AG10803 (cell line): ENCODE data around the gene UMAD1.

Experiments
- DNase-seq: peaks from one replicate; pipeline ENCODE4 v3.0.0; 2010; ENCODE audit warnings: low read depth
- H3K4me3 ChIP-seq: 2 replicates; pipeline ENCODE4 v1.5.1; 2011; ENCODE audit warnings: mild to moderate bottlenecking, low read length, control low read depth
- CTCF ChIP-seq: conservative IDR thresholded peaks from 2 replicates; pipeline ENCODE4 v1.5.1; 2011; ENCODE audit warnings: mild to moderate bottlenecking, low read length, control low read depth, inconsistent platforms

Gene UMAD1

DNA sequence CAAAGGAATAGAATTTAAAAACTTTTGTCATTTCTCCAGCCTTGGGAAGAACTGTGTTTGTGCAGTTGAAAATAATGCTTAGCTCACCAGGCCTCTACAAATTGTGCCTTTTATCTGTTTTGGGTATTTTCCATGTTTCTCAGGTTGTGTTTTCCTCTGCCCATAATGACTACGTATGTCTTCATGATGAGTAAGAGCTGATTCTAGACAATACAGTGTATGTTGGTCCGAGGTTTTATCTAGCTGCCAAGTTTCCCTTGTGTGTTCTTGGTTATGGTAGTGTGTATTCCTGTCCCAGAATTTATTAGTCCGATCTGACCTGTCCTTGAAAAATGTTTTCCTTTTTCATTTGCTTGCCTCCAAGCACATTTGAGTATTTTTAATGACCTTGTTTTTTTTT lies 244.3 kb downstream of the UMAD1 start:
- H3K4me3 ChIP-seq, result no peak overlapping the region
- no peak for TF ChIP-seq CTCF
- DNase-seq, result peak; percentile 26

GRCh38 chr7:7889791-7890568 lies 249.4 kb downstream of the UMAD1 start:
- no peak overlapping the region for H3K4me3 ChIP-seq
- DNase-seq, result no peak
- TF ChIP-seq CTCF, result no peak

DNA sequence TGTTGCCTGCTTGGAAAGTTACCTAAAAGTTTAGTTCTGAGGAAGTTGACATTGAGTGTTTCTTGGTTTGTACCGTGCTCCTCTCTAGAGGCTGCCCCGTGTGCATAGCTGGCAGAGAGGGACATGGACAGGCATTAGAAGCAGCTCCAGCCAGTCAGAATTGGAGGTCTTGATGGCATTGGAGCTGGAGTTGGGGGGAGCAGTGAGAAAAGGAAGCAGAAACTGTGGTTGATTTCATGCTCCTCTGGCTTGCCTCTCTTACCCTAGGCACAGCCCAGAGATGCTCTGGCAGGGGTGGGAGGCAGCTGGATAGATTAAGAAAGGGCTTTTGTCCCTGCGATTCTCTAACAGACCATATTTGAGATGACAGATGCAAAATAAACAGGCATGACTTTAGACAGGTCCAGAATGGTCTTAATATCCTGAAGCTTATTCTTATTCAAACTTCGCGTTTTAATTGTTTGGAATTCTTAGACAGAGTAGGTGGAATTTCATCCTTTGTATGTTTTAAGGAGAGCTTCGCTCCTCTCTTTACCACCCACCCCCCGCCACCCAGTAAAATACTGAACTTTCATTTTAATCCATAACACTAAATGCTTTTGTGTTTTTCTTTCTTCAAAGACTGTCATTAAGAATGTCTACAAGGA lies 254.6 kb downstream of the UMAD1 start:
- no peak for TF ChIP-seq CTCF
- no peak for DNase-seq
- H3K4me3 ChIP-seq, result no peak overlapping the region

GRCh38 chr7:7895754-7896153 lies 255.2 kb downstream of the UMAD1 start:
- TF ChIP-seq CTCF, result no peak
- no peak overlapping the region for H3K4me3 ChIP-seq
- DNase-seq, result no peak

DNA sequence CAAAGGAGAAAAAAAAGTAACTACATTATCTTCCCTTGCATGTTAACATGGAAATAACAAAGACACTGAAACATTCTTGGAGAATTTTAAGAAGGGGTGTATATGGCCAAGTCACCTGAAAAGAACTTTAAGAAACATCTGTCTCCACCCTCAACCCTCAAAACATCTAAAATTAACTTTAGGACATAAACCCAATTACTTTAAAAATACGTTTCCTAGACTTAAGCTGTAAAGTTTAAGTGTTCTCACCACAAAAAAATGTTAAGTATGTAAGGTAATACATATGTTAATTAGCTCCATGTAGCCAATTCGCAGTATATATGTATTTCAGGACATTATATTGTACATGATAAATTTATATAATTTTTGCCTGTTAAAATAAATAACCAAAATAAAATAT lies 257.0 kb downstream of the UMAD1 start:
- no peak overlapping the region for H3K4me3 ChIP-seq
- TF ChIP-seq CTCF, result no peak
- DNase-seq, result peak; percentile 15

DNA sequence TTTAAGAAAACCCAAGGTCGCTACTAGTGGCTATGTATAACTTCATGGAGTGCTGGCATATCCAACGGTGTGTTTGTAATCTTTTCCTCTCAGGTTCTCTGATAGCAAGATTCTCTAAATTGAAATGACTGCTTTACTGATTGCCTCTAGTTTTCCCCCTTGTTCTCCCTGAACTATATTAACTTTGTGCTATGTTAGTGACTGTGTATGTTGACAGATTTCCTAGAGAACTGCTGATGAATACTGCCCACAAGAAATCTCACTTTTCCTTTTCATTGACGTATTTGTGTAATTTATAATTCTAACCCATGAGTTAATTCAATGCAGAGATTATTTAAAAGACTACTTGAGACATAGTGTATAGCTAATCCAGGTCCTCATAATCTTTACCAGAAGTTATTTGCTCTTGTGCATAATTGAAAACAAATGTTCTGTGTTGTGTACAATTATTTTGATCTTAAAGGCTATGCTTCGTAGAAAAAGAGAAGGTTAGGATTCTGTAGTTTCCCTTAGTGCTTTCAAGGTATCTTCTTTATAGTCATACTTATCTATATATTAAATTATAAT lies 257.5 kb downstream of the UMAD1 start:
- TF ChIP-seq CTCF, result no peak
- peak; percentile 22 for DNase-seq
- no peak overlapping the region for H3K4me3 ChIP-seq

DNA sequence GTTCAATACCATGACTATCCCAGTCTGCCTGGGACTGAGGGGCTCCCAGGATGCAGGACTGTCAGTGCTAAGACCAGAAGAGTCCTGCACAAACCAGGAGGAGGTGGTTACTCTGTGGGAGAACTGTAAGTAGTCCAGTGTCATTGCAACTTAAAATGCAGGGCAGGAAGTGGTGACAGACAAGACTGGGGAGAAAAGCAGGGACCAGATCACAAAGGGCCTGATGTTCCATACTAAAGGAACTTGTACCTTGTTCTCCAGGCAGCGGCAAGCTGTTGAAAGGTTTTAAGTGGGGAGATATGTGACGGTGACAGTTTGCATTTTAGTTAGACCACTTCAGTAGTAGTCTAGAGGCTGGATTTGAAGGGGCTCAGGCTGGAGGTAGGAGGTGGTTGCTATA lies 262.3 kb downstream of the UMAD1 start:
- no peak for DNase-seq
- no peak overlapping the region for H3K4me3 ChIP-seq
- TF ChIP-seq CTCF, result no peak
